Hypothalamus (tissue), 51 donors: ENCODE data around the gene LBHD2.

Experiments used
- DNase-seq, 51 donors: peaks; one replicate each; lab custom pipeline; 2025; lab: John Stamatoyannopoulos, UW

The LBHD2 gene

GRCh38 chr14:103089386-103090335, 5.7 kb downstream of the LBHD2 start:
- no peak for DNase-seq

GRCh38 chr14:103090481-103091020, 6.5 kb downstream of the LBHD2 start:
- DNase-seq, result no peak

- DNase-seq, result peak in 7 of 51 donors; percentile 7 to 40 (median 26)
Measured at GRCh38 chr14:103091041-103091882, 7.3 kb downstream of the LBHD2 start.

GRCh38 chr14:103091883-103092222, 7.8 kb downstream of the LBHD2 start:
- DNase-seq, result no peak

GRCh38 chr14:103093856-103094405, 9.9 kb downstream of the LBHD2 start:
- DNase-seq, result no peak

GRCh38 chr14:103094406-103095209, 10.6 kb downstream of the LBHD2 start, which contains the start of gene EXOC3L4:
Gene EXOC3L4, plus strand, starts transcription at chr14:103094725. Its CDS starts 5,495 bp downstream, at chr14:103100220.
- DNase-seq, result no peak

GRCh38 chr14:103095210-103095778, 11.3 kb downstream of the LBHD2 start:
- no peak for DNase-seq

GRCh38 chr14:103096387-103096786, 12.4 kb downstream of the LBHD2 start:
- DNase-seq, result no peak

GRCh38 chr14:103097244-103097993, 13.4 kb downstream of the LBHD2 start:
- DNase-seq, result no peak

GRCh38 chr14:103097994-103098957, 14.3 kb downstream of the LBHD2 start:
- no peak for DNase-seq

GRCh38 chr14:103099081-103099732, 15.2 kb downstream of the LBHD2 start:
- DNase-seq, result no peak

GRCh38 chr14:103099733-103100280, 15.8 kb downstream of the LBHD2 start:
- no peak for DNase-seq

GRCh38 chr14:103100281-103101121, 16.5 kb downstream of the LBHD2 start:
- DNase-seq, result no peak

GRCh38 chr14:103101257-103101962, 17.4 kb downstream of the LBHD2 start:
- no peak for DNase-seq

- DNase-seq, result no peak
Measured at GRCh38 chr14:103101963-103102688, 18.1 kb downstream of the LBHD2 start.
